ENCODE results near the gene CABP4. TPM values are rescaled to one million over a fixed set of nuclear protein-coding genes. Genes with fewer than 3 reads are reported as not detected.

Gene CABP4
- total RNA-seq, 1 experiment from 2014 or later = 0.55 TPM

DNA sequence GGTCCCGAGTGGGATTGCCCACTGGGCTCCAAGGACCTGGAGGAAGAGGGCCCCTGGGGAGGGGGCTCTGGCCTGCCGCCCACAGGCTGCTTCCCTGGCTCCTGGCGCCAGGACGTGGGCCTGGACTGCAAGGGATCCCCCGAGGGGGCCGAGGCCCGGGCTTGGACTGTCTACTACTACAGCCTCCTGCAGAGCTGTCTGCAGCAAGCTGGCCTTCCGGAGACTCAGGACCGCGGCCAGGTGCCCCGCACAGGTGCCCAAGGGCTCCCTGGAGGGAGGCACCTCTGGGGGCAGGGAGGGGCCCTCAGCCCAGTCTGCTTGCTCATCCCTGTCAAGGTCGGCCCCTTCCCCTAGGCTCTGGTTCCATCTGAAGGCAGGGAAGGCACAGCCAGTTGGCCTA, 37.7 kb upstream of the CABP4 start:
- no peak for DNase-seq

DNA sequence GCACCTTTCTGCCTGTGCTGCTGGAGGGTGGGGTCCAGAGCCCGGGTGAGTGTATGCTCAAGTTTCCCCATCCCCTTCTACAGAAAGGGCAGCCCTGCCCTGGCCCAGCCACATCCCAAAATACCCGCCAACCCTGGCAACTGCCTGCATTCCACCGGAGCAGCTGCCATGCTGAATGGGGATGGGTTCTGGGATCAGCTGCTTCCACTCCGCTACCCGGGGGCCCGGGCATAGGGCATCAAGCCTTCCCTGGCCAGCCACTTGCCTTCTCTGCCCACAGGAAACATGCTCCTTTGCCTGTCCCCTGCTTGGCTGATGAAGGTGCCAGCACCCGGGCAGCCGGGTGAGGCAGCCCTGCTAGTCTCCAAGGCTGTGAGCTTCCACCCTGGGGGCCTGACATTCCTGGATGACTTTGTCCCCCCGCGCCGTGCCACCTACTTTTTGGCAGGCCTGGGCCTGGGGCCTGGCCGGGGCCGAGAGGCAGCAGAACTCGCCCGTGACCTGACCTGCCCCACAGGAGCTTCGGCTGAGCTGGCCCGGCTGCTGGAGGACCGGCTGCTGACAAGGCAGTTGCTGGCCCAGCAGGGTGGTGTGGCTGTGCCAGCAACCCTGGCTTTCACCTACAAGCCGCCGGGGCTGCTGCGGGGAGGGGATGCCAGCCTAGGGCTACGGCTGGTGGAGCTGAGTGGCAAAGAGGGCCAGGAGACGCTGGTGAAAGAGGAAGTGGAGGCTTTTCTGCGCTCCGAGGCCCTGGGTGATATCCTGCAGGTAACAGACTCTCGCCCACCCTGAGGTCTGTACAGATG, 36.5 kb upstream of the CABP4 start:
- CTCF ChIA-PET = no interaction called here
- no peak for ATAC-seq
- no peaks in the 10 kb centered on the region for H3F3A ChIP-seq (ENCODE audit: low read length, unreplicated experiment)
- no peak overlapping the region for H2AFZ ChIP-seq (ENCODE audit: low read length)
- no peaks in the 10 kb centered on the region for H3K9me3 ChIP-seq (ENCODE audit: low read length)
- TF ChIP-seq, protein P1, sequence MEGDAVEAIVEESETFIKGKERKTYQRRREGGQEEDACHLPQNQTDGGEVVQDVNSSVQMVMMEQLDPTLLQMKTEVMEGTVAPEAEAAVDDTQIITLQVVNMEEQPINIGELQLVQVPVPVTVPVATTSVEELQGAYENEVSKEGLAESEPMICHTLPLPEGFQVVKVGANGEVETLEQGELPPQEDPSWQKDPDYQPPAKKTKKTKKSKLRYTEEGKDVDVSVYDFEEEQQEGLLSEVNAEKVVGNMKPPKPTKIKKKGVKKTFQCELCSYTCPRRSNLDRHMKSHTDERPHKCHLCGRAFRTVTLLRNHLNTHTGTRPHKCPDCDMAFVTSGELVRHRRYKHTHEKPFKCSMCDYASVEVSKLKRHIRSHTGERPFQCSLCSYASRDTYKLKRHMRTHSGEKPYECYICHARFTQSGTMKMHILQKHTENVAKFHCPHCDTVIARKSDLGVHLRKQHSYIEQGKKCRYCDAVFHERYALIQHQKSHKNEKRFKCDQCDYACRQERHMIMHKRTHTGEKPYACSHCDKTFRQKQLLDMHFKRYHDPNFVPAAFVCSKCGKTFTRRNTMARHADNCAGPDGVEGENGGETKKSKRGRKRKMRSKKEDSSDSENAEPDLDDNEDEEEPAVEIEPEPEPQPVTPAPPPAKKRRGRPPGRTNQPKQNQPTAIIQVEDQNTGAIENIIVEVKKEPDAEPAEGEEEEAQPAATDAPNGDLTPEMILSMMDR (conservative IDR thresholded peaks at IDR 0.05; ENCODE audit: low read depth, low read length) = no peak
- no peak for TF ChIP-seq EZH2 (IDR thresholded peaks at IDR 0.05; ENCODE audit: low read length, unreplicated experiment)
- no peak for TF ChIP-seq EZH2phosphoT487 (IDR thresholded peaks at IDR 0.05; ENCODE audit: borderline replicate concordance, low read length)
- H3K4me1 ChIP-seq (ENCODE audit: insufficient read depth, low read length) = peaks cover 13% of the 10 kb centered on the region; the same call in 1 of the 2 replicates
- H3K9ac ChIP-seq (ENCODE audit: low read length) = no peak overlapping the region
- H3K27me3 ChIP-seq (ENCODE audit: low read length) = no peaks in the 10 kb centered on the region
- no peak overlapping the region for H3K4me2 ChIP-seq (ENCODE audit: low read length)
- H3K36me3 ChIP-seq (ENCODE audit: low read depth, low read length) = no peaks in the 10 kb centered on the region
- BruUV-seq (replicated peaks) = no TSS peak
- H3K4me3 ChIP-seq (ENCODE audit: low read length) = no peak overlapping the region
- H3K9me2 ChIP-seq (replicated peaks; ENCODE audit: low read length) = no peaks in the 10 kb centered on the region
- no peak for DNase-seq
- POLR2A ChIA-PET (ENCODE audit: unreplicated experiment) = interaction anchor here (0.5 kb wide), 1 partner anchor 12 kb away, joined by 4 read pairs; no protein-coding TSS in a partner anchor
- no peak overlapping the region for H3K27ac ChIP-seq (ENCODE audit: low read length)
- no peaks in the 10 kb centered on the region for H4K20me1 ChIP-seq (ENCODE audit: low read length)
- intact Hi-C loops (cut with micrococcal nuclease) = no loop called here
- H3K79me2 ChIP-seq (ENCODE audit: low read length) = no peaks in the 10 kb centered on the region

More for the DNA sequence above, 37.7 kb upstream of the CABP4 start:
- Histone ChIP-seq H3K4me1 (ENCODE audit: insufficient read depth, low read length) (peaks cover 6% of the 10 kb centered on the region; the same call in 1 of the 2 replicates), H3K27me3 (ENCODE audit: low read length) (no peaks in the 10 kb centered on the region), H2AFZ (ENCODE audit: low read length) (no peak overlapping the region), H3K4me2 (ENCODE audit: low read length) (no peak overlapping the region), H3K79me2 (ENCODE audit: low read length) (no peaks in the 10 kb centered on the region), H3K27ac (ENCODE audit: low read length) (no peak overlapping the region), H4K20me1 (ENCODE audit: low read length) (no peaks in the 10 kb centered on the region), H3K9me3 (ENCODE audit: low read length) (no peaks in the 10 kb centered on the region), H3F3A (ENCODE audit: low read length, unreplicated experiment) (no peaks in the 10 kb centered on the region), H3K9me2 (replicated peaks; ENCODE audit: low read length) (no peaks in the 10 kb centered on the region), H3K36me3 (ENCODE audit: low read depth, low read length) (no peaks in the 10 kb centered on the region), H3K4me3 (ENCODE audit: low read length) (no peak overlapping the region), H3K9ac (ENCODE audit: low read length) (no peak overlapping the region)
- CTCF ChIA-PET = no interaction called here
- intact Hi-C loops (cut with micrococcal nuclease) = no loop called here
- no peak for ATAC-seq
- POLR2A ChIA-PET (ENCODE audit: unreplicated experiment) = no interaction called here
- no TSS peak for BruUV-seq (replicated peaks)
- no peak for TF ChIP-seq EZH2phosphoT487 (IDR thresholded peaks at IDR 0.05; ENCODE audit: borderline replicate concordance, low read length)
- TF ChIP-seq EZH2 (IDR thresholded peaks at IDR 0.05; ENCODE audit: low read length, unreplicated experiment) = no peak
- TF ChIP-seq, protein P1 (conservative IDR thresholded peaks at IDR 0.05; ENCODE audit: low read depth, low read length) = no peak

All from PC-3 (cell line).